ENCODE measurements around the gene COL6A3. TPM values are rescaled to one million over a fixed set of nuclear protein-coding genes. Genes with fewer than 3 reads are reported as not detected.

COL6A3 gene, protein sequence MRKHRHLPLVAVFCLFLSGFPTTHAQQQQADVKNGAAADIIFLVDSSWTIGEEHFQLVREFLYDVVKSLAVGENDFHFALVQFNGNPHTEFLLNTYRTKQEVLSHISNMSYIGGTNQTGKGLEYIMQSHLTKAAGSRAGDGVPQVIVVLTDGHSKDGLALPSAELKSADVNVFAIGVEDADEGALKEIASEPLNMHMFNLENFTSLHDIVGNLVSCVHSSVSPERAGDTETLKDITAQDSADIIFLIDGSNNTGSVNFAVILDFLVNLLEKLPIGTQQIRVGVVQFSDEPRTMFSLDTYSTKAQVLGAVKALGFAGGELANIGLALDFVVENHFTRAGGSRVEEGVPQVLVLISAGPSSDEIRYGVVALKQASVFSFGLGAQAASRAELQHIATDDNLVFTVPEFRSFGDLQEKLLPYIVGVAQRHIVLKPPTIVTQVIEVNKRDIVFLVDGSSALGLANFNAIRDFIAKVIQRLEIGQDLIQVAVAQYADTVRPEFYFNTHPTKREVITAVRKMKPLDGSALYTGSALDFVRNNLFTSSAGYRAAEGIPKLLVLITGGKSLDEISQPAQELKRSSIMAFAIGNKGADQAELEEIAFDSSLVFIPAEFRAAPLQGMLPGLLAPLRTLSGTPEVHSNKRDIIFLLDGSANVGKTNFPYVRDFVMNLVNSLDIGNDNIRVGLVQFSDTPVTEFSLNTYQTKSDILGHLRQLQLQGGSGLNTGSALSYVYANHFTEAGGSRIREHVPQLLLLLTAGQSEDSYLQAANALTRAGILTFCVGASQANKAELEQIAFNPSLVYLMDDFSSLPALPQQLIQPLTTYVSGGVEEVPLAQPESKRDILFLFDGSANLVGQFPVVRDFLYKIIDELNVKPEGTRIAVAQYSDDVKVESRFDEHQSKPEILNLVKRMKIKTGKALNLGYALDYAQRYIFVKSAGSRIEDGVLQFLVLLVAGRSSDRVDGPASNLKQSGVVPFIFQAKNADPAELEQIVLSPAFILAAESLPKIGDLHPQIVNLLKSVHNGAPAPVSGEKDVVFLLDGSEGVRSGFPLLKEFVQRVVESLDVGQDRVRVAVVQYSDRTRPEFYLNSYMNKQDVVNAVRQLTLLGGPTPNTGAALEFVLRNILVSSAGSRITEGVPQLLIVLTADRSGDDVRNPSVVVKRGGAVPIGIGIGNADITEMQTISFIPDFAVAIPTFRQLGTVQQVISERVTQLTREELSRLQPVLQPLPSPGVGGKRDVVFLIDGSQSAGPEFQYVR (N-terminal part only)
- total RNA-seq (2022; extraction: Qiagen RNA extraction): 0.18 to 0.29 TPM (median 0.24 TPM) in 5 replicates

DNA sequence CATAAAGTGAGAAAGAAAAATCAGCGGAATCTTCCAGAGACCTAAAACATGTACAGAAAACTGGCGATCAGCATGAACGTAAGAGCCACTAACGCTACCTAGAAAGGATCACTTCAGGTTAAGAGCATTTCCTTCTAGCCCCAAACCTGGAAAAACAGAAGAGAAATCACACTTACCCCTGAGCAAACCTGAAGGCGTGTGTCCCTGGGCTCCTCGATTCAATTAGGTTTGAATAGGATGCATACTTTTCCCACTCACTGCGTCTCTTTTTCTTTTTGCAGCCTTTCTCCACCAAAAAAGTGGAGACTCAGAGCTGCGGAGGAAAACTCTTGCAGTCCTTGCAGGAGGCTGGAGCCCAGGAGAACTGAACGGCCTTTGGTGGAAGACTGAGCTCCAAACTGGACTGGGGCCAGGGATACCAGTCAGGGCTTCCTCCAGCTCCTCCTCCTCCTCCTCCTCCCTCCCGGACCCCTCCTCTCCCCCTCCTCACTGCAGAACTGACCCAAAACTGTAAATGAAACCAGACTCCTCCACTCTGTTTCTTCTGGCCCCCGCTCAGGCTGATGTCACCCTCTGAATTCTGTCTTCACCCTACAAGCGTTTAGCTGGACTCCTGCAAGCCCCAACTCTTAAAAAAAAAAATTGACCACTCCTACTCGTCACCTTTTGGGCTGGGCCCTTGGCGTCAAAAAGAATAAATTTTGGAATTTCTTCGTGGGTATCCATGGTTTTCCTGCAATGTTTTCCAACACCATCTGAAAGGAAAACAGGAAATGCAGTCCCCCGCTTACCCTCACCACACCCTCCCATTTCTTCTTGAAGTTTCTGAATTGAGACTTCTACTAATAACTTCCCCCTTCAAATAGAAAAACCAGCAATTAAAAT lies at the start of gene COL6A3:
TSS of gene COL6A3 (minus strand) at position 388 of the 885 bp plus-strand sequence. CDS start 17,347 bp downstream, outside the sequence.

Other genes starting within 250 kb of the COL6A3 start
- 232 to 335 TPM (median 309 TPM) in 5 replicates for gene MLPH, start 73.1 kb upstream of the COL6A3 start, total RNA-seq (2022; extraction: Qiagen RNA extraction)
- gene PRLH, start 152.4 kb upstream of the COL6A3 start, total RNA-seq (2022; extraction: Qiagen RNA extraction): not detected in 5 replicates
- gene RAB17, start 176.6 kb upstream of the COL6A3 start, total RNA-seq (2022; extraction: Qiagen RNA extraction): 0.14 to 0.43 TPM (median 0.28 TPM) in 5 replicates
- gene LRRFIP1, start 213.4 kb upstream of the COL6A3 start, total RNA-seq (2022; extraction: Qiagen RNA extraction): 70.7 to 102 TPM (median 84.2 TPM) in 5 replicates

All from A549 treated with AZD2906 at 1 μM for 4 hours (cell line).